Activated CD4-positive, alpha-beta T cell treated with anti-CD3 and anti-CD28 coated beads, Interleukin-2, Interleukin-6, amounts not matched to agents 100 ng/mL and 50 ng/mL, durations not matched to agents 16 hours and 8 hours (primary cell): ENCODE data around the gene OR2A12.
"Not testable (repeated sequence)": the region's sequence is repeated elsewhere in the genome, so short reads cannot be mapped to it uniquely, and the experiment has no call there.

Experiments used
- DNase-seq: peaks from one replicate; pipeline ENCODE4 v3.0.0-alpha.2; 2020

OR2A12 gene

GRCh38 chr7:144085978-144086377, at the start of gene OR2A12:
TSS of gene OR2A12 (plus strand) at chr7:144086278. CDS start at chr7:144095108, 8,830 bp downstream.
- no peak for DNase-seq

GRCh38 chr7:144036302-144036885, 49.7 kb upstream of the OR2A12 start:
- DNase-seq: no peak

GRCh38 chr7:144037414-144038035, 48.6 kb upstream of the OR2A12 start:
- DNase-seq: no peak

- DNase-seq: no peak
Measured at GRCh38 chr7:144038887-144039286, 47.2 kb upstream of the OR2A12 start.

- no peak for DNase-seq
Measured at GRCh38 chr7:144048648-144049047, 37.4 kb upstream of the OR2A12 start, which contains the start of gene OR2A5. TSS of gene OR2A5 (plus strand) at chr7:144048948. CDS start at chr7:144050402, 1,454 bp downstream.

- DNase-seq: no peak
Measured at GRCh38 chr7:144049491-144049890, 36.6 kb upstream of the OR2A12 start.

- DNase-seq: no peak
Measured at GRCh38 chr7:144050093-144050492, 36.0 kb upstream of the OR2A12 start.

GRCh38 chr7:144050884-144051283, 35.2 kb upstream of the OR2A12 start:
- not testable (repeated sequence) for DNase-seq

- no peak for DNase-seq
Measured at GRCh38 chr7:144057954-144058353, 28.1 kb upstream of the OR2A12 start.

GRCh38 chr7:144063710-144064109, 22.4 kb upstream of the OR2A12 start:
- peak; percentile 21 for DNase-seq

GRCh38 chr7:144069511-144069910, 16.6 kb upstream of the OR2A12 start, which contains the start of gene OR2A25:
TSS of gene OR2A25 (plus strand) at chr7:144069811. CDS start at chr7:144074220, 4,409 bp downstream.
- no peak for DNase-seq

- DNase-seq: no peak
Measured at GRCh38 chr7:144069953-144070352, 16.1 kb upstream of the OR2A12 start.

GRCh38 chr7:144074374-144074773, 11.7 kb upstream of the OR2A12 start:
- no peak for DNase-seq

- no peak for DNase-seq
Measured at GRCh38 chr7:144086730-144087129, 652 bp downstream of the OR2A12 start.

GRCh38 chr7:144087230-144087629, 1.2 kb downstream of the OR2A12 start:
- no peak for DNase-seq

GRCh38 chr7:144090667-144091066, 4.6 kb downstream of the OR2A12 start:
- no peak for DNase-seq

GRCh38 chr7:144098776-144099175, 12.7 kb downstream of the OR2A12 start:
- DNase-seq: no peak

- no peak for DNase-seq
Measured at GRCh38 chr7:144100607-144101006, 14.5 kb downstream of the OR2A12 start.

- no peak for DNase-seq
Measured at GRCh38 chr7:144102041-144102440, 16.0 kb downstream of the OR2A12 start.

- DNase-seq: no peak
Measured at GRCh38 chr7:144105211-144105610, 19.1 kb downstream of the OR2A12 start.

- no peak for DNase-seq
Measured at GRCh38 chr7:144109283-144109682, 23.2 kb downstream of the OR2A12 start, which contains the start of gene OR2A2. TSS of gene OR2A2 (plus strand) at chr7:144109583. CDS start at chr7:144109583, 0 bp downstream.

- no peak for DNase-seq
Measured at GRCh38 chr7:144110272-144110671, 24.2 kb downstream of the OR2A12 start.

GRCh38 chr7:144113651-144114050, 27.6 kb downstream of the OR2A12 start:
- no peak for DNase-seq

GRCh38 chr7:144118341-144118740, 32.3 kb downstream of the OR2A12 start:
- DNase-seq: no peak

GRCh38 chr7:144122876-144123275, 36.8 kb downstream of the OR2A12 start, which contains the start of gene OR2A14:
TSS of gene OR2A14 (plus strand) at chr7:144123176. CDS start at chr7:144129113, 5,937 bp downstream.
- no peak for DNase-seq
